SKM-1 treated with dmso at 0.1 percent for 144 hours (cell line): Measurements from ENCODE around the gene WDR75.
"Not testable (repeated sequence)": the region's sequence is repeated elsewhere in the genome, so short reads cannot be mapped to it uniquely, and the experiment has no call there.

ENCODE experiments used
- DNase-seq: peaks from one replicate; lab custom pipeline; 2025; ENCODE audit not compliant: unreplicated experiment; lab: John Stamatoyannopoulos, UW

WDR75 gene

GRCh38 chr2:189440947-189441708, at the start of gene WDR75:
WDR75 (plus strand) TSS chr2:189441474; CDS start chr2:189441493, 19 bp downstream.
- DNase-seq: peak; percentile 92

DNA sequence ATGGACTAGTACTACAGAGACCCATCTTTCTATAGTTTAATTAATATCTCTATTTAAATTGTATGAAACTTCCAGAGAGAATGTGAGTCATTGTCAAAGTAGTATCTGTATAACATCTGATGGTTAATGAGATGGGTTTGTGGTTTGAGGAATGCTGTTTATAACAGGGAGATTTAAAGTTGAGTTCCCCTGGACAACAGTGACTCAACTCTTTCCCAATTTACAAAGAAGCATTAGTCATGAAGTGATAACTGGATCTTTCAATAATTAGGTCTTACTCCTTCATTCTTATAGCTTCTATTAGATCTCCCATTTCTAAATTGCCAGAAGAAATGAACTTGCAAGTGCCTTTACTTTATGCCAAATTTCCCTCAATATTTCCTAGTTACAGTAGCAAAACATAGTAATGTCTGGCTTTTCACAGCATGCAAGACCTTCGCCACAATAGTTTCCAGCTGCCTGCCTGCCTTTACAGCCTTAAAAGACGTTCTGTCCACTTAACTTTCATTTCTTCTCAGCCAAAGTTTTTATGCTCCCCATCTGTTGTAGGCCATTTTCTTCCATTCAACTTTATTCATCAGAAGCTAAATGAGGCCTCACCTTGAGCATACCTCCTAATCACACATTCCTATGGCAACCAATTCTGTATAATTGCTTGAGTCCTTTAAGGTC, 47.7 kb upstream of the WDR75 start:
- no peak for DNase-seq

DNA sequence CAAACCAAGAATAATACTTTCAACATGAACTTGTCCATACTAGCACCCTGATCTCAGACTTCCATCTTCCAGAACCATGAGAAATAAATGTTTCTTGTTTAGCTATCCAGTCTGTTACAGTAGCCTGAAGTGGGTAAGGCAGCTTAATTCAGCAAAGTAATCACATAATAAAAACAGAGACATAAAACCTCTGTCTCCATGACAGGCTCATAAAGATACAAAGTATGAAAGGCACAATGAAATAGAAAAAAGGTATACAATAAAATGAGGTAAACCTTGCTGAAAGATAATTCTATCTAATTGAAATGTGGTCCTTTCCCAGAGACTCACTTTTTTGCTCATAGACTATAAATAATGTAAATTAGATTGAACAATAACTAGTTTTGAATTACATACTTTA, 46.7 kb upstream of the WDR75 start:
- no peak for DNase-seq

DNA sequence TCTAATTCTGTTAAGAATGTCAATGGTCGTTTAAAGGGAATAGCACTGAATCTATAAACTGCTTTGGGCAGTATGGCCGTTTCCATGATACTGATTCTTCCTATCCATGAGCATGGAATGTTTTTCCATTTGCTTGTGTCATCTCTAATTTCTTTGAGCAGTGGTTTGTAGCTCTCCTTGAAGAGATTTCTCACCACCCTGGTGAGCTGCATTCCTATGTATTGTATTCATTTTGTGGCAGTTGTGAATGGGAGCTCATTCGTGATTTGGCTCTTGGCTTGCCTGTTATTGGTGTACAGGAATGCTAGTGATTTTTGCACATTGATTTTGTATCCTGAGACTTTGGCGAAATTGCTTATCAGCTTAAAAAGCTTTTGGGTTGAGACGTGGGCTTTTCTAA, 38.3 kb upstream of the WDR75 start:
- no peak for DNase-seq

DNA sequence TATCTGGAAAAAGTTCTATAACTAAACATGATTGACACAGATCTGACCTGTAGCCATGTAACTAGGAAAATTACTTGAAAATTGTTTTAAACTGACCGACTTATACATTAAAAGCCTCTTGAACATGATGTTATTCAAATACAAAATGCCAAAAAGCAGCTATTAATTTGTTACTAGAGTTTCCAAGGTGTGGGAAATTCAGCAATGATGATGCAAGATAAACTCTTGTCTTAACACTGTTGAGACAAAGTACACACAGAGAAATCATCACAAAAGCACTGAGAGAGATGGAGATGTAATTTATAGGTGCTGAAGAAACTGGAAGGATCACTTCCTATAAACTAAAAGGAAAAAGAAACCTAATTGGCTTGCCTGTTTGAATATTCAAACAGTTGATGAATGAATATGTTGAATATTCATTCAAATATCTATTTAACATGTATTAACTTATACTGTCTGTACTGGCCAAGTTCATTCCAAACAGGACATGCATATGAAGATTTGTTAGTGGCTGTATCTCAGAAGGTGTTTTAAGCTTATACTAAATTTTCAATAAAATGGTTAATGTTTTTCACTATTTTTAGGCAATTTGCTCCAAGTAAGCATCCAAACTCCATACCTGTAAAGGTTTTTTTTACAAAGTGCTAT, 34.6 kb upstream of the WDR75 start:
- DNase-seq: no peak

- no peak for DNase-seq
Observed at GRCh38 chr2:189407281-189408209, 33.7 kb upstream of the WDR75 start.

GRCh38 chr2:189408294-189408693, 33.0 kb upstream of the WDR75 start:
- DNase-seq: no peak

DNA sequence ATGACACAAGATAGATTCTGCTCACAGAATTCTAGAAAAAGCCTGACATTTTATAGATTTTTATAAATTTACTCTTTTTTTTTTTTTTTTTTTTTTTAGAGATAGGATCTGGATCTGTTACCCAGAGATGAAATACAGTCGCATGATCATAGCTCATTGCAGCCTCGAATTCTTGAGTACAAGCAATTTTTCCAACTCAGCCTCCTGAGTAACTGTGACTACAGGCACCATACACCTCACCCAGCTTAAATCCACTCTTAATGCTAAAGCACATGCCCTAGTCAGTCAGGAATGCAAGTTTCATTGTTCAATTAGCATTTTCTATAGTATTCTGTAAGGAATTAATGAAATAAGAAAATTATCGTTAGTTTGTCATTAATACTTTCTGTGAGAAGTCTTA, 32.1 kb upstream of the WDR75 start:
- no peak for DNase-seq

- no peak for DNase-seq
Observed at GRCh38 chr2:189409647-189410046, 31.6 kb upstream of the WDR75 start.

DNA sequence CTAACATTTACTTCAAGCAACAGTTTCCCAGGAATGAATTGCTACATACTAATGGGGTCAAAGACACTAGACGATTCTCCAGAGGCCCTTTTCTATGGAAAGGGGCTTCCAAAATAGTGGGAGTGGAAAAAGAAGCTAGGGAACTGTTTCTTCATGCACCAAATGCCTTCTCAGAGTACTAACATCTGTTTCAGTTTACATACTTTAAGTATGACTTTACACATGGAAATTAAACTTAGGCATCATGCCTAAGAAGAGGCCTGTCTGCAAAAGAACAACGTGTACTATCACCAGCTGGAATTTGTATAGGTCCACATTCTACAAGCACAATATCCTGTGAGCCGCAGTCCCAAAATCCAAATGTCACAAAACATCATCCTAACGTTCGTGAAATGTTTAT, 29.4 kb upstream of the WDR75 start:
- DNase-seq: no peak

- DNase-seq: peak; percentile 33
Observed at GRCh38 chr2:189412330-189412953, 28.8 kb upstream of the WDR75 start.

GRCh38 chr2:189413249-189413648, 28.0 kb upstream of the WDR75 start:
- no peak for DNase-seq

- no peak for DNase-seq
Observed at GRCh38 chr2:189421644-189422043, 19.6 kb upstream of the WDR75 start.

DNA sequence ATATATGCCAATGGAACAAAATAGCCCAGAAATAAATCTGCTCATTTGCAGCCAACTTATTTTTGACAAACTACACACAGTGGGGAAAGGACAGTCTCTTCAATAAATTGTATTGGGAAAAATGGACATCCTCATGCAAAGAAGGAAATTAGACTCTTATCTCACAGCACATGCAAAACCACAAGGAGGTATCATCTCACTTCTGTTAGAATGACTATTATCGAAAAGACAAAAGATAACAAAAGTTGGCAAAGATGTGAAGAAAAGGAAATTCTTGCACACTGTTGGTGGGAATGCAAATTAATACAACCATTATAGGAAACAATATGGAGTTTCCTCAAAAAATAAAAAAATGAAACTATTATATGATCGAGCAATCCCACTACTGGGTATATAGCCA, 16.3 kb upstream of the WDR75 start:
- no peak for DNase-seq

DNA sequence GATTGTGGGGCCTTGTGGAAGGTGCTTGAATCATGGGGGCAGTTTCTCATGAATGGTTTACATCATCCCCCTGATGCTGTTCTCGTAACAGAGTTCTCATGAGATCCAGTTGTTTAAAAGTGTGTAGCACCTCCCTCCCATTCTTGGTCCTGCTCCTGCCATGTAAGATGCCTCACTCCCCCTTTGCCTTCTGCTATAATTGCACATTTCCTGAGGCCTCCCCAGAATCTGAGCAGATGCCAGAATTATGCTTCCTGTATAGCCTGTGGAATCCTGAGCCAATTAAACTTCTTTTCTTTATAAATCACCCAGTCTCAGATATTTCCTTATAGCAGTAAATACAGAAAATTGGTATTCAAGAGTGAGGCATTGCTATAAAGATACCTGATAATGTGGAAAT, 15.6 kb upstream of the WDR75 start:
- DNase-seq: no peak

DNA sequence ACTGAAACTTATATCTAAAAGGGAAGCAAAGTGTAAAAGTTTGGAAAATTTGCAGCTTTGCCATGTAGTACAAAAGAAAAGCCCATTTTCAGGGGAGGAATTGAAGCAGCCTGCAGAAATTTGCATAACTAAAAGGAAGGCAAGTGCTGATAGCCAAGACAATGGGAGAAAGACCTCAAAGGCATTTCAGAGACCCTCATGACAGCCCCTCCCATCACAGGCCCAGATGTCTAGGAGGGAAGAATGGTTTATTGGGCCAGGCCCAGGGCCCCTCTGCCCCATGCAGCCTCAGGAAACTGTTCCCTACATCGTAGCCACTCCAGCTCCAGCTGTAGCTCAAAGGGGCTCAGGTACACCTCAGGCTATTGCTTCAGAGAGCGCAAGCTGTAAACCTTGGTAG, 14.4 kb upstream of the WDR75 start:
- no peak for DNase-seq

GRCh38 chr2:189427872-189428271, 13.4 kb upstream of the WDR75 start:
- no peak for DNase-seq

DNA sequence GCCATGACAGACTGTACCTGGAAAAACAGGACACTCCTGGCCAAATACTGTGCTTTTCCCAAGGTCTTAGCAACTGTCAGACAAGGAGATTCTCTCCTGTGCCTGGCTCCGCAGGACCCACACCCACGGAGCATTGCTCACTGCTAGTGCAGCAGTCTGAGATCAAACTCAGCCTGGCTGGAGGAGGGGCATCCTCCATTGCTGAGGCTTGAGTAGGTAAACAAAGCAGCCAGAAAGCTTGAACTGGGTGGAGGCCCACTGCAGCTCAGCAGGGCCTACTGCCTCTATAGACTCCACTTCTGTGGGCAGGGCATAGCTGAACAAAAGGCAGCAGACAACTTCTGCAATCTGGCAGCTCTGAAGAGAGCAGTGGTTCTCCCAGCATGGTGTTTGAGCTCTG, 10.8 kb upstream of the WDR75 start:
- DNase-seq: not testable (repeated sequence)

GRCh38 chr2:189435803-189436202, 5.5 kb upstream of the WDR75 start:
- DNase-seq: not testable (repeated sequence)

GRCh38 chr2:189437926-189438325, 3.3 kb upstream of the WDR75 start:
- no peak for DNase-seq

DNA sequence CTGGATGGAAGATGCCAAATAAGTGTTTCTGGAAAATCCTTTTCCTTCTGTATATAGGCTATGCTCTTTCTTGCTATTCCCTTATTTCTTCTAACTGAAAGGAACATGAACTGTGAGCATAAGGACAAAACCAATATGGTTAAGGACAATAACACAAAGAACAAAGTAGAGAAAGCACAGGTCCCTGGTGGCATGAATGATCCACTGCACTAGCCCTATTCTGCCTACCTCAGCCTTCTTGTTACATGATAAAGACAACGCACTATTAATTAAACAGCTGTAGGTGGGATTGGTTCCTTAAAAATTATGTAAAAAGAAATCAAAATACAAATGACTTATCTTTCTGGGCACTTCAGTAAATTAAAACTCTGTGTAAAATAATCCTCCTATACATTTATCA, 1.9 kb upstream of the WDR75 start:
- DNase-seq: no peak
